HEK293 (cell line): ENCODE measurements around the gene MON1B.

ENCODE experiments used
- CTCF ChIA-PET: fragments of 350-600 bp; formaldehyde crosslinking; extraction: SDS; loops from one replicate; lab custom pipeline; 2021; ENCODE audit warnings: antibody characterized with exemption; lab: Yijun Ruan, JAX
- POLR2A ChIA-PET: fragments of 300-600 bp; formaldehyde crosslinking; extraction: SDS; loops from one replicate; lab custom pipeline; 2020; ENCODE audit warnings: antibody characterized with exemption, inconsistent platforms; lab: Yijun Ruan, JAX
- H3K27ac ChIP-seq: fragments of 200-500 bp; sonication (Bioruptor generic); 2 replicates; pipeline ENCODE4 v1.5.1; 2014; ENCODE audit warnings: low read depth, low read length, control low read depth, inconsistent platforms; ENCODE audit errors: extremely low read depth
- H3K36me3 ChIP-seq, 2 experiments: fragments of 200-500 bp in 1 of 2; sonication (Bioruptor generic) in 1 of 2; 1 replicate in 1 of 2; 2 replicates in 1 of 2; pipeline ENCODE4 v1.5.1; 2014 to 2017; ENCODE audit warnings: inconsistent platforms in 2 of 2, low read length in 2 of 2; ENCODE audit not compliant: control insufficient read depth in 2 of 2, insufficient read depth in 1 of 2
- H3K4me1 ChIP-seq: fragments of 200-500 bp; sonication (Bioruptor generic); 2 replicates; pipeline ENCODE4 v1.5.1; 2014; ENCODE audit warnings: mild to moderate bottlenecking, low read length, inconsistent platforms; ENCODE audit not compliant: control insufficient read depth, insufficient read depth
- H3K4me3 ChIP-seq: 2 replicates; pipeline ENCODE4 v1.5.1; 2011; ENCODE audit warnings: low read depth, mild to moderate bottlenecking, control low read depth, low read length, moderate library complexity
- H3K9me3 ChIP-seq: fragments of 200-500 bp; sonication (Bioruptor generic); 2 replicates; pipeline ENCODE4 v1.5.1; 2014; ENCODE audit warnings: low read depth, low read length, inconsistent platforms; ENCODE audit not compliant: control insufficient read depth, insufficient read depth
- GLIS2 ChIP-seq: fragments of 450-650 bp; formaldehyde crosslinking; IDR thresholded peaks from 2 replicates; pipeline ENCODE4 v1.5.1; 2016; ENCODE audit warnings: missing biosample characterization, missing genetic modification characterization
- HOXC10 ChIP-seq: sonication (generic); formaldehyde crosslinking; IDR thresholded peaks from 2 replicates; pipeline ENCODE4 v1.8.1; 2023; ENCODE audit warnings: mild to moderate bottlenecking, missing genetic modification reagents
- KLF10 ChIP-seq: fragments of 450-650 bp; IDR thresholded peaks from 2 replicates; pipeline ENCODE4 v1.5.1; 2018; ENCODE audit warnings: missing biosample characterization, mild to moderate bottlenecking, missing genetic modification characterization
- SCRT1 ChIP-seq: fragments of 450-650 bp; formaldehyde crosslinking; IDR thresholded peaks from 2 replicates; pipeline ENCODE4 v1.5.1; 2016; ENCODE audit warnings: missing biosample characterization, missing genetic modification characterization, borderline replicate concordance
- SP2 ChIP-seq: fragments of 450-650 bp; formaldehyde crosslinking; IDR thresholded peaks from 2 replicates; pipeline ENCODE4 v1.5.1; 2016; ENCODE audit warnings: missing biosample characterization, missing genetic modification characterization
- ZBTB17 ChIP-seq: fragments of 450-650 bp; formaldehyde crosslinking; IDR thresholded peaks from 2 replicates; pipeline ENCODE4 v1.5.1; 2016; ENCODE audit warnings: missing biosample characterization, missing genetic modification characterization
- ZFP37 ChIP-seq: fragments of 450-650 bp; formaldehyde crosslinking; IDR thresholded peaks from 2 replicates; pipeline ENCODE4 v1.5.1; 2016; ENCODE audit warnings: missing biosample characterization, missing genetic modification characterization
- ZFP69B ChIP-seq: fragments of 450-650 bp; formaldehyde crosslinking; IDR thresholded peaks from 2 replicates; pipeline ENCODE4 v1.5.1; 2016; ENCODE audit warnings: missing biosample characterization, missing genetic modification characterization
- ZIC2 ChIP-seq: fragments of 450-650 bp; formaldehyde crosslinking; IDR thresholded peaks from 2 replicates; pipeline ENCODE4 v1.5.1; 2016; ENCODE audit warnings: missing biosample characterization, missing genetic modification characterization
- ZNF132 ChIP-seq: fragments of 450-650 bp; formaldehyde crosslinking; IDR thresholded peaks from 2 replicates; pipeline ENCODE4 v1.5.1; 2017; ENCODE audit warnings: missing biosample characterization, missing genetic modification characterization, borderline replicate concordance
- ZNF155 ChIP-seq: fragments of 450-650 bp; formaldehyde crosslinking; IDR thresholded peaks from 2 replicates; pipeline ENCODE4 v1.5.1; 2016; ENCODE audit warnings: missing biosample characterization, missing genetic modification characterization
- ZNF175 ChIP-seq: fragments of 450-650 bp; formaldehyde crosslinking; IDR thresholded peaks from 2 replicates; pipeline ENCODE4 v1.5.1; 2016; ENCODE audit warnings: missing biosample characterization, missing genetic modification characterization
- ZNF211 ChIP-seq: fragments of 450-650 bp; formaldehyde crosslinking; IDR thresholded peaks from 2 replicates; pipeline ENCODE4 v1.5.1; 2016; ENCODE audit warnings: low read depth, missing biosample characterization, missing genetic modification characterization
- ZNF214 ChIP-seq: fragments of 450-650 bp; formaldehyde crosslinking; IDR thresholded peaks from 2 replicates; pipeline ENCODE4 v1.5.1; 2017; ENCODE audit warnings: missing biosample characterization, mild to moderate bottlenecking, missing genetic modification characterization, borderline replicate concordance
- ZNF221 ChIP-seq: fragments of 450-650 bp; formaldehyde crosslinking; IDR thresholded peaks from 2 replicates; pipeline ENCODE4 v1.5.1; 2017; ENCODE audit warnings: missing biosample characterization, missing genetic modification characterization, borderline replicate concordance
- ZNF23 ChIP-seq: fragments of 450-650 bp; formaldehyde crosslinking; IDR thresholded peaks from 2 replicates; pipeline ENCODE4 v1.5.1; 2016; ENCODE audit warnings: missing biosample characterization, missing genetic modification characterization, borderline replicate concordance
- ZNF423 ChIP-seq: fragments of 450-650 bp; formaldehyde crosslinking; IDR thresholded peaks from 2 replicates; pipeline ENCODE4 v1.5.1; 2016; ENCODE audit warnings: missing biosample characterization, missing genetic modification characterization
- ZNF48 ChIP-seq: fragments of 450-650 bp; formaldehyde crosslinking; IDR thresholded peaks from 2 replicates; pipeline ENCODE4 v1.5.1; 2016; ENCODE audit warnings: missing biosample characterization, missing genetic modification characterization
- ZNF629 ChIP-seq: fragments of 450-650 bp; formaldehyde crosslinking; IDR thresholded peaks from 2 replicates; pipeline ENCODE4 v1.5.1; 2017; ENCODE audit warnings: missing biosample characterization, missing genetic modification characterization
- ZNF768 ChIP-seq: fragments of 450-650 bp; formaldehyde crosslinking; IDR thresholded peaks from 2 replicates; pipeline ENCODE4 v1.5.1; 2018; ENCODE audit warnings: missing biosample characterization, mild to moderate bottlenecking, missing genetic modification characterization
- TF ChIP-seq, protein P1 (sequence below): fragments of 450-650 bp; formaldehyde crosslinking; IDR thresholded peaks from 2 replicates; pipeline ENCODE4 v1.5.1; 2016; ENCODE audit warnings: missing biosample characterization, missing genetic modification characterization
- TF ChIP-seq, protein P2 (sequence below): fragments of 450-650 bp; formaldehyde crosslinking; IDR thresholded peaks from 2 replicates; pipeline ENCODE4 v1.5.1; 2016; ENCODE audit warnings: missing biosample characterization, missing genetic modification characterization
- TF ChIP-seq, protein P3 (sequence below): fragments of 450-650 bp; formaldehyde crosslinking; optimal IDR thresholded peaks from 2 replicates; pipeline ENCODE3; 2016; ENCODE audit warnings: missing biosample characterization, mild to moderate bottlenecking, missing genetic modification characterization

MON1B gene

DNA sequence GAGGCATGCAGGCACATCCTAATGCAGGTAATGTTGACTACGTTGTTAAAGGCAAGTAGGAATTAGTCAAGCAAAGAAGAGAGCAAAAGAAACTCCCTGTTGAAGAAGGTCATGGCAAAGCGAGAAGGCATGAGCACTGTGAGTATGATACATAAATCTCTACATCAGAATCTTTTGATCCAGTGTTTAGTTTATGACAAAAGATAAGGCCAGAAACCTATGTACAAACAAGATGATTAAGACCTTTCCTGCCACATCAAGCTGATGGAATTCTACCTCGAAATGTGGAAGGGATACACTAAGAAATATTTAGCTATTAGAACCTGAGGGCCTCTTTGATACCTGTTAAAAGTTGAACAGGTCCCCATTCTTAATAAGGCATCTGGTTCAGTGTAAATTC is 28.4 kb downstream of the MON1B start:
- Histone ChIP-seq H3K36me3 (peaks cover 0 to 3% of the 10 kb centered on the region in 2 experiments; a peak in 1 of 3 replicates), H3K4me1 (no peaks in the 10 kb centered on the region), H3K27ac (no peak overlapping the region), H3K9me3 (no peaks in the 10 kb centered on the region), H3K4me3 (no peak overlapping the region)
- TF ChIP-seq ZFP37 (tag by site-specific recombination) (no peak), ZFP69B (tag by site-specific recombination) (no peak), KLF10 (tag by site-specific recombination) (no peak), ZNF423 (no peak), ZNF211 (tag by site-specific recombination) (no peak), ZNF221 (no peak), SP2 (tag by site-specific recombination) (no peak), ZNF23 (tag by site-specific recombination) (no peak), ZNF214 (no peak), ZNF48 (no peak), ZNF629 (no peak), ZBTB17 (tag by site-specific recombination) (no peak), GLIS2 (tag by site-specific recombination) (no peak)
- TF ChIP-seq, protein P1, sequence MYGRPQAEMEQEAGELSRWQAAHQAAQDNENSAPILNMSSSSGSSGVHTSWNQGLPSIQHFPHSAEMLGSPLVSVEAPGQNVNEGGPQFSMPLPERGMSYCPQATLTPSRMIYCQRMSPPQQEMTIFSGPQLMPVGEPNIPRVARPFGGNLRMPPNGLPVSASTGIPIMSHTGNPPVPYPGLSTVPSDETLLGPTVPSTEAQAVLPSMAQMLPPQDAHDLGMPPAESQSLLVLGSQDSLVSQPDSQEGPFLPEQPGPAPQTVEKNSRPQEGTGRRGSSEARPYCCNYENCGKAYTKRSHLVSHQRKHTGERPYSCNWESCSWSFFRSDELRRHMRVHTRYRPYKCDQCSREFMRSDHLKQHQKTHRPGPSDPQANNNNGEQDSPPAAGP (tag by site-specific recombination): no peak
- ChIA-PET CTCF (no interaction called here), POLR2A (no interaction called here)

DNA sequence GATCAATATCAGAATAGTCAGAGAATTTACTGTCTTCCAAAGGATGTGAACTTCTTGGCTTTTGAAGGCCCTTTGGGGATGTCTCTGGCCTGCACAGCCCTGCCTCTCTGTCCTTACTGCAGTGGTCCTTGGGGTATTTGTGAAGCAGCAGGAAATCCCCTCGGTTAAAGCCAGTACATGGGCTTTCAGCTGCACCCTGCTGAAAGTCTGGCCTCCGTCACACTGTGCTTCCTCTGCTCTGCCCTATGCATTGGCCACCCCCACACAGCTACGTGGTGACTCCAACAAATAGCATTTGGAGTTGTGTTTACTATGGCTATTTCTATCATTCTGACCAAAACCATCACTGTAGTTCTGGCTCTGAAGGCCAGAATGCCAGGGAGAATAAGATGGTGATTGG is 29.4 kb downstream of the MON1B start:
- TF ChIP-seq, protein P2, sequence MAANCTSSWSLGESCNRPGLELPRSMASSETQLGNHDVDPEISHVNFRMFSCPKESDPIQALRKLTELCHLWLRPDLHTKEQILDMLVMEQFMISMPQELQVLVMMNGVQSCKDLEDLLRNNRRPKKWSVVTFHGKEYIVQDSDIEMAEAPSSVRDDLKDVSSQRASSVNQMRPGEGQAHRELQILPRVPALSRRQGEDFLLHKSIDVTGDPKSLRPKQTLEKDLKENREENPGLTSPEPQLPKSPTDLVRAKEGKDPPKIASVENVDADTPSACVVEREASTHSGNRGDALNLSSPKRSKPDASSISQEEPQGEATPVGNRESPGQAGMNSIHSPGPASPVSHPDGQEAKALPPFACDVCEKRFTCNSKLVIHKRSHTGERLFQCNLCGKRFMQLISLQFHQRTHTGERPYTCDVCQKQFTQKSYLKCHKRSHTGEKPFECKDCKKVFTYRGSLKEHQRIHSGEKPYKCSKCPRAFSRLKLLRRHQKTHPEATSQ (tag by site-specific recombination): no peak
- TF ChIP-seq ZIC2 (peak; percentile 48), ZNF768 (tag by site-specific recombination) (no peak)
- peaks cover 0 to 3% of the 10 kb centered on the region in 2 experiments; a peak in 1 of 3 replicates for H3K36me3 ChIP-seq
- H3K4me1 ChIP-seq: no peaks in the 10 kb centered on the region
- ChIA-PET CTCF (no interaction called here), POLR2A (no interaction called here)
- H3K4me3 ChIP-seq: no peak overlapping the region
- no peak overlapping the region for H3K27ac ChIP-seq
- H3K9me3 ChIP-seq: no peaks in the 10 kb centered on the region

DNA sequence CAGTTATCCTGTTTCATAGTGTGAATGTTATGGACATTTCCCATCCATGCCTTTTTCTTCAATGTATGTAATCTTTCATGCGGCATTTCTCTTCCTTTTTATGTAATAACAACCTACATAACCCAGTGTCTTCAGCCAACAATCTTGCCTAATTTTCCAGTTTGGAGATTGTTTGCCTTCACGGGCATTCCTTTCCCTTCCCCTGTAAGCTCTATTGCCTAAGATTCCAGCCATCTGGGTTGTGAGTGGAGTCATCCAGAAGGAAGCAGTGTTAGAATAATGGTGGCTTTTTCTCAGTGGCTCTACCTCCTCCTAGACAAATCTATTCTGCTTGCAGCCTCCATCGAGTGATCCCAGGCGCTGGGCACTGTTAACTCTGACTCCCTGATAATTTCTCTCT is 30.5 kb downstream of the MON1B start:
- CTCF ChIA-PET: interaction anchor here (0.7 kb wide), 2 partner anchors 12 to 214 kb away, joined by 3 read pairs; no protein-coding TSS in a partner anchor
- POLR2A ChIA-PET: no interaction called here
- peaks cover 0 to 3% of the 10 kb centered on the region in 2 experiments; a peak in 1 of 3 replicates for H3K36me3 ChIP-seq
- TF ChIP-seq ZNF155 (tag by site-specific recombination): no peak
- no peaks in the 10 kb centered on the region for H3K9me3 ChIP-seq
- no peaks in the 10 kb centered on the region for H3K4me1 ChIP-seq
- H3K27ac ChIP-seq: no peak overlapping the region
- no peak overlapping the region for H3K4me3 ChIP-seq

DNA sequence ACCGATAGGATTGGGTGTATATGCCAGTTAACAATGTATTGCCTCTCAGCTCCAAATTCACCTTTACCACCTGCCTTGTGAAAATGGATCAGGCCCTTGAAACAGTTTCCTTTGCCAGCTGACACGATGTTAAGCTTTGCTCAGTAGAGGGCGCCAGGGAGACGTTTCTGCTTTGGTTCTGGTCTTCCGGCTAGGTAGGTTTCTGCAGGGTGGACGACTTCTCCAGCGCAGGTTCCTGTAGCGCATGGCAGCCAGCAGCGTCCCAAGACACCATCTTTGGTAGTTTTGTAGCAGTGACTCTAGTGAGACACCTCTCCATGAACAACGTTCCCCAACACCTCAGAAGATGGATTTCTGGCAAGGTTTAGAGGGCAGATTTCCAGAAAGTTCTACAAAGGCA is 32.2 kb downstream of the MON1B start:
- ChIA-PET CTCF (interaction anchor here (0.6 to 1.8 kb wide), 6 partner anchors 8 to 540 kb away, joined by 3 to 5 read pairs (median 3); no protein-coding TSS in a partner anchor), POLR2A (no interaction called here)
- Histone ChIP-seq H3K4me3 (no peak overlapping the region), H3K36me3 (peaks cover 0 to 3% of the 10 kb centered on the region in 2 experiments; a peak in 1 of 3 replicates), H3K9me3 (no peaks in the 10 kb centered on the region), H3K27ac (no peak overlapping the region), H3K4me1 (no peaks in the 10 kb centered on the region)
- TF ChIP-seq ZNF175 (tag by site-specific recombination) (no peak), SCRT1 (tag by site-specific recombination) (no peak), HOXC10 (CRISPR knock-in tag) (no peak), ZNF132 (tag by site-specific recombination) (no peak)
- TF ChIP-seq, protein P3, sequence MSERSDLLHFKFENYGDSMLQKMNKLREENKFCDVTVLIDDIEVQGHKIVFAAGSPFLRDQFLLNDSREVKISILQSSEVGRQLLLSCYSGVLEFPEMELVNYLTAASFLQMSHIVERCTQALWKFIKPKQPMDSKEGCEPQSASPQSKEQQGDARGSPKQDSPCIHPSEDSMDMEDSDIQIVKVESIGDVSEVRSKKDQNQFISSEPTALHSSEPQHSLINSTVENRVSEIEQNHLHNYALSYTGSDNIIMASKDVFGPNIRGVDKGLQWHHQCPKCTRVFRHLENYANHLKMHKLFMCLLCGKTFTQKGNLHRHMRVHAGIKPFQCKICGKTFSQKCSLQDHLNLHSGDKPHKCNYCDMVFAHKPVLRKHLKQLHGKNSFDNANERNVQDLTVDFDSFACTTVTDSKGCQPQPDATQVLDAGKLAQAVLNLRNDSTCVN (tag by site-specific recombination): no peak
